Activated CD4-positive, alpha-beta T cell treated with anti-CD3 and anti-CD28 coated beads, Interleukin-2, amount 10 ng/mL, durations not matched to agents 7 days and 5 days (primary cell): ENCODE results near the gene MYOF. TPM values are rescaled to one million over a fixed set of nuclear protein-coding genes. Genes with fewer than 3 reads are reported as not detected.

ENCODE experiments used
- CTCF ChIA-PET: fragments of 350-600 bp; sonication (Branson Sonifier 250); formaldehyde crosslinking; loops from one replicate; lab custom pipeline; 2021; ENCODE audit warnings: antibody characterized with exemption; lab: Charles Lee
- POLR2A ChIA-PET: fragments of 350-600 bp; sonication (Branson Sonifier 250); formaldehyde crosslinking; loops from one replicate; lab custom pipeline; 2021; ENCODE audit warnings: antibody characterized with exemption; lab: Charles Lee
- DNase-seq: peaks from one replicate; pipeline ENCODE4 v3.0.0-alpha.2; 2020
- H3K27ac Mint-ChIP-seq: one replicate; pipeline ENCODE4 v1.8.0; 2021; ENCODE audit warnings: mild to moderate bottlenecking, moderate library complexity, mixed read lengths
- H3K27me3 Mint-ChIP-seq: one replicate; pipeline ENCODE4 v1.8.0; 2021; ENCODE audit warnings: mixed read lengths
- H3K36me3 Mint-ChIP-seq: one replicate; pipeline ENCODE4 v1.8.0; 2021; ENCODE audit warnings: low read depth, mixed read lengths
- H3K4me1 Mint-ChIP-seq: one replicate; pipeline ENCODE4 v1.8.0; 2021; ENCODE audit warnings: mixed read lengths
- H3K4me3 Mint-ChIP-seq: one replicate; pipeline ENCODE4 v1.8.0; 2021; ENCODE audit warnings: mild to moderate bottlenecking, moderate library complexity, mixed read lengths
- H3K9me3 Mint-ChIP-seq: one replicate; pipeline ENCODE4 v1.8.0; 2021; ENCODE audit warnings: mixed read lengths
- total RNA-seq, 2 experiments: library from RNA; stranded (reverse); gene quantifications; one replicate each; pipeline ENCODE4 v1.2.3, GENCODE V29; 2021

The MYOF gene
- total RNA-seq, 2 experiments from 2014 or later, result 1.4 to 2.7 TPM

GRCh38 chr10:93413252-93413689 is 68.9 kb downstream of the MYOF start:
- Mint-ChIP-seq H3K27me3 (no peaks in the 10 kb centered on the region), H3K4me1 (peaks cover 56% of the 10 kb centered on the region), H3K4me3 (peak overlapping the region; percentile 36), H3K36me3 (peaks cover 8% of the 10 kb centered on the region), H3K9me3 (peaks cover 8% of the 10 kb centered on the region), H3K27ac (peak overlapping the region; percentile 98)
- ChIA-PET POLR2A (interaction anchor here (0.7 kb wide), 1 partner anchor 98 kb away, joined by 3 read pairs; no protein-coding TSS in a partner anchor), CTCF (interaction anchor here (1.4 to 1.5 kb wide), 2 partner anchors 10 to 30 kb away, joined by 3 to 10 read pairs; no protein-coding TSS in a partner anchor)
- peak; percentile 69 for DNase-seq

- no peaks in the 10 kb centered on the region for H3K27me3 Mint-ChIP-seq
- ChIA-PET POLR2A (interaction anchor here (0.7 kb wide), 1 partner anchor 98 kb away, joined by 3 read pairs; no protein-coding TSS in a partner anchor), CTCF (interaction anchor here (1.4 to 1.5 kb wide), 2 partner anchors 10 to 29 kb away, joined by 3 to 10 read pairs; no protein-coding TSS in a partner anchor)
- peak overlapping the region; percentile 36 for H3K4me3 Mint-ChIP-seq
- H3K36me3 Mint-ChIP-seq, result peaks cover 8% of the 10 kb centered on the region
- peak overlapping the region; percentile 98 for H3K27ac Mint-ChIP-seq
- H3K9me3 Mint-ChIP-seq, result peaks cover 8% of the 10 kb centered on the region
- H3K4me1 Mint-ChIP-seq, result peaks cover 56% of the 10 kb centered on the region
- DNase-seq, result no peak
These were observed 69.3 kb downstream of the MYOF start for GRCh38 chr10:93412801-93413200.

GRCh38 chr10:93410697-93411348 is 71.3 kb downstream of the MYOF start:
- no peaks in the 10 kb centered on the region for H3K27me3 Mint-ChIP-seq
- no peak overlapping the region for H3K4me3 Mint-ChIP-seq
- ChIA-PET POLR2A (no interaction called here), CTCF (interaction anchor here (0.9 to 2.0 kb wide), 5 partner anchors 11 to 34 kb away, joined by 3 to 5 read pairs (median 4); no protein-coding TSS in a partner anchor)
- peaks cover 8% of the 10 kb centered on the region for H3K36me3 Mint-ChIP-seq
- peaks cover 54% of the 10 kb centered on the region for H3K4me1 Mint-ChIP-seq
- DNase-seq, result no peak
- H3K27ac Mint-ChIP-seq, result no peak overlapping the region
- H3K9me3 Mint-ChIP-seq, result peaks cover 8% of the 10 kb centered on the region

- no peaks in the 10 kb centered on the region for H3K27me3 Mint-ChIP-seq
- peaks cover 40% of the 10 kb centered on the region for H3K4me1 Mint-ChIP-seq
- CTCF ChIA-PET, result interaction anchor here (0.6 to 1.2 kb wide), 2 partner anchors 10 to 32 kb away, joined by 3 read pairs; no protein-coding TSS in a partner anchor
- H3K27ac Mint-ChIP-seq, result no peak overlapping the region
- H3K36me3 Mint-ChIP-seq, result peaks cover 8% of the 10 kb centered on the region
- no peak for DNase-seq
- H3K9me3 Mint-ChIP-seq, result peaks cover 6% of the 10 kb centered on the region
- H3K4me3 Mint-ChIP-seq, result no peak overlapping the region
- POLR2A ChIA-PET, result no interaction called here
These were observed 73.4 kb downstream of the MYOF start for GRCh38 chr10:93408783-93409182.

GRCh38 chr10:93406364-93407145 is 75.6 kb downstream of the MYOF start:
- ChIA-PET POLR2A (no interaction called here), CTCF (interaction anchor here (0.6 to 1.1 kb wide), 2 partner anchors 49 to 75 kb away, joined by 3 read pairs; partner anchors contain the start of gene MYOF)
- H3K27me3 Mint-ChIP-seq, result no peaks in the 10 kb centered on the region
- H3K9me3 Mint-ChIP-seq, result no peaks in the 10 kb centered on the region
- H3K4me3 Mint-ChIP-seq, result no peak overlapping the region
- peaks cover under 1% of the 10 kb centered on the region for H3K36me3 Mint-ChIP-seq
- no peak for DNase-seq
- peak overlapping the region; percentile 33 for H3K27ac Mint-ChIP-seq
- peaks cover 18% of the 10 kb centered on the region for H3K4me1 Mint-ChIP-seq

- no peak overlapping the region for H3K27ac Mint-ChIP-seq
- no peaks in the 10 kb centered on the region for H3K36me3 Mint-ChIP-seq
- ChIA-PET CTCF (interaction anchor here (1.1 to 2.9 kb wide), 4 partner anchors 9 to 26 kb away, joined by 3 to 10 read pairs (median 5); no protein-coding TSS in a partner anchor), POLR2A (no interaction called here)
- H3K9me3 Mint-ChIP-seq, result no peaks in the 10 kb centered on the region
- DNase-seq, result no peak
- no peak overlapping the region for H3K4me3 Mint-ChIP-seq
- no peaks in the 10 kb centered on the region for H3K27me3 Mint-ChIP-seq
- peaks cover 4% of the 10 kb centered on the region for H3K4me1 Mint-ChIP-seq
These were observed 78.1 kb downstream of the MYOF start for GRCh38 chr10:93404048-93404354.

- H3K4me3 Mint-ChIP-seq, result no peak overlapping the region
- H3K36me3 Mint-ChIP-seq, result no peaks in the 10 kb centered on the region
- H3K9me3 Mint-ChIP-seq, result no peaks in the 10 kb centered on the region
- no peak for DNase-seq
- H3K4me1 Mint-ChIP-seq, result peaks cover 3% of the 10 kb centered on the region
- H3K27me3 Mint-ChIP-seq, result no peaks in the 10 kb centered on the region
- POLR2A ChIA-PET, result no interaction called here
- no peak overlapping the region for H3K27ac Mint-ChIP-seq
- CTCF ChIA-PET, result interaction anchor here (1.3 to 2.9 kb wide), 3 partner anchors 10 to 25 kb away, joined by 4 to 10 read pairs (median 6); no protein-coding TSS in a partner anchor
These were observed 78.7 kb downstream of the MYOF start for GRCh38 chr10:93403152-93404047.

- DNase-seq, result no peak
- Mint-ChIP-seq H3K4me3 (no peak overlapping the region), H3K4me1 (peaks cover 5% of the 10 kb centered on the region), H3K36me3 (no peaks in the 10 kb centered on the region), H3K9me3 (no peaks in the 10 kb centered on the region), H3K27ac (no peak overlapping the region), H3K27me3 (no peaks in the 10 kb centered on the region)
- ChIA-PET CTCF (interaction anchor here (2.9 kb wide), 1 partner anchor 11 kb away, joined by 10 read pairs; no protein-coding TSS in a partner anchor), POLR2A (no interaction called here)
These were observed 79.9 kb downstream of the MYOF start for GRCh38 chr10:93402192-93402591.

- Mint-ChIP-seq H3K9me3 (no peaks in the 10 kb centered on the region), H3K27ac (no peak overlapping the region), H3K4me3 (no peak overlapping the region), H3K4me1 (peaks cover 5% of the 10 kb centered on the region), H3K27me3 (no peaks in the 10 kb centered on the region), H3K36me3 (no peaks in the 10 kb centered on the region)
- ChIA-PET CTCF (interaction anchor here (1.4 kb wide), 1 partner anchor 19 kb away, joined by 3 read pairs; no protein-coding TSS in a partner anchor), POLR2A (no interaction called here)
- no peak for DNase-seq
These were observed 83.6 kb downstream of the MYOF start for GRCh38 chr10:93398528-93398927.

- POLR2A ChIA-PET, result no interaction called here
- no peak for DNase-seq
- Mint-ChIP-seq H3K27ac (no peak overlapping the region), H3K36me3 (no peaks in the 10 kb centered on the region), H3K4me1 (peaks cover 5% of the 10 kb centered on the region), H3K4me3 (no peak overlapping the region), H3K9me3 (no peaks in the 10 kb centered on the region), H3K27me3 (no peaks in the 10 kb centered on the region)
- CTCF ChIA-PET, result interaction anchor here (1.1 kb wide), 1 partner anchor 85 kb away, joined by 3 read pairs; the partner anchor contains the start of gene MYOF
These were observed 85.1 kb downstream of the MYOF start for GRCh38 chr10:93397020-93397419.

GRCh38 chr10:93393211-93393610 is 88.9 kb downstream of the MYOF start:
- DNase-seq, result no peak
- no peaks in the 10 kb centered on the region for H3K27me3 Mint-ChIP-seq
- peaks cover 2% of the 10 kb centered on the region for H3K9me3 Mint-ChIP-seq
- peaks cover 3% of the 10 kb centered on the region for H3K4me1 Mint-ChIP-seq
- H3K36me3 Mint-ChIP-seq, result no peaks in the 10 kb centered on the region
- no peak overlapping the region for H3K27ac Mint-ChIP-seq
- H3K4me3 Mint-ChIP-seq, result no peak overlapping the region
- ChIA-PET POLR2A (no interaction called here), CTCF (interaction anchor here (0.7 to 1.2 kb wide), 4 partner anchors 10 to 69 kb away, joined by 3 to 4 read pairs (median 3); no protein-coding TSS in a partner anchor)

GRCh38 chr10:93392121-93392520 is 90.0 kb downstream of the MYOF start:
- CTCF ChIA-PET, result interaction anchor here (1.1 to 1.5 kb wide), 2 partner anchors 18 to 19 kb away, joined by 4 read pairs; no protein-coding TSS in a partner anchor
- Mint-ChIP-seq H3K4me1 (peaks cover 9% of the 10 kb centered on the region), H3K36me3 (peaks cover 5% of the 10 kb centered on the region), H3K27me3 (no peaks in the 10 kb centered on the region), H3K9me3 (peaks cover 2% of the 10 kb centered on the region), H3K27ac (no peak overlapping the region), H3K4me3 (no peak overlapping the region)
- POLR2A ChIA-PET, result no interaction called here
- DNase-seq, result no peak
